OCI-LY7 (cell line): Measurements from ENCODE around the gene BBX. TPM values are rescaled to one million over a fixed set of nuclear protein-coding genes. Genes with fewer than 3 reads are reported as not detected.

ENCODE experiments used
- BruUV-seq: library from RNA; stranded (reverse); fragments of 400-500 nt; replicated peaks from 2 replicates; lab custom pipeline; 2021; lab: Mats Ljungman, UMichigan
- CTCF ChIA-PET: fragments of 300-600 bp; sonication (Branson Sonifier 250); formaldehyde crosslinking; loops from one replicate; lab custom pipeline; 2022; ENCODE audit warnings: antibody characterized with exemption; ENCODE audit not compliant: unreplicated experiment; lab: Charles Lee
- POLR2A ChIA-PET: fragments of 300-600 bp; sonication (Branson Sonifier 250); formaldehyde crosslinking; loops from one replicate; lab custom pipeline; 2022; ENCODE audit warnings: antibody characterized with exemption; lab: Charles Lee
- DNase-seq: peaks from one replicate; pipeline ENCODE4 v3.0.0-alpha.2; 2015; ENCODE audit warnings: low spot score
- H2AFZ ChIP-seq: fragments of 200-600 bp; sonication (generic), shearing (Covaris generic); 2 replicates; pipeline ENCODE4 v1.6.1; 2014; ENCODE audit warnings: mild to moderate bottlenecking, antibody characterized with exemption, low read length, moderate library complexity
- H3K27ac ChIP-seq: fragments of 200-600 bp; sonication (generic); 2 replicates; pipeline ENCODE4 v1.5.1; 2014; ENCODE audit warnings: mixed run types, low read depth, mild to moderate bottlenecking, moderate library complexity, low read length, inconsistent platforms; ENCODE audit not compliant: poor library complexity, severe bottlenecking
- H3K36me3 ChIP-seq: fragments of 200-600 bp; sonication (generic); 2 replicates; pipeline ENCODE4 v1.6.1; 2014; ENCODE audit warnings: mild to moderate bottlenecking, antibody characterized with exemption, low read length, moderate library complexity, mixed read lengths; ENCODE audit not compliant: insufficient read depth
- H3K4me1 ChIP-seq: fragments of 200-600 bp; sonication (generic); 2 replicates; pipeline ENCODE4 v1.5.1; 2014; ENCODE audit warnings: mild to moderate bottlenecking, low read length; ENCODE audit not compliant: insufficient read depth, poor library complexity, severe bottlenecking
- H3K4me2 ChIP-seq: fragments of 200-600 bp; sonication (generic); 2 replicates; pipeline ENCODE4 v1.6.1; 2014; ENCODE audit warnings: mild to moderate bottlenecking, low read length
- H3K4me3 ChIP-seq: fragments of 200-600 bp; sonication (generic); 2 replicates; pipeline ENCODE4 v1.5.1; 2014; ENCODE audit warnings: mild to moderate bottlenecking, low read depth, low read length; ENCODE audit not compliant: poor library complexity, severe bottlenecking
- H3K79me2 ChIP-seq: fragments of 200-600 bp; sonication (generic); 2 replicates; pipeline ENCODE4 v1.6.1; 2016; ENCODE audit warnings: low read depth, mild to moderate bottlenecking, low read length, moderate library complexity, mixed read lengths; ENCODE audit not compliant: insufficient read depth
- H3K9me2 ChIP-seq: fragments of 200-600 bp; sonication (generic); 2 replicates; pipeline ENCODE4 v1.6.1; 2016; ENCODE audit warnings: mild to moderate bottlenecking, low read length, mixed read lengths; ENCODE audit not compliant: insufficient read depth
- H3K9me3 ChIP-seq: fragments of 200-600 bp; sonication (generic); 2 replicates; pipeline ENCODE4 v1.6.1; 2014; ENCODE audit warnings: mild to moderate bottlenecking, mixed run types, low read length, mixed read lengths
- H4K20me1 ChIP-seq: fragments of 200-600 bp; sonication (generic); 2 replicates; pipeline ENCODE4 v1.6.1; 2014; ENCODE audit warnings: mild to moderate bottlenecking, antibody characterized with exemption, low read length, moderate library complexity, mixed read lengths; ENCODE audit not compliant: insufficient read depth
- CTCF ChIP-seq: fragments of 200-600 bp; sonication (generic); conservative IDR thresholded peaks from 2 replicates; pipeline ENCODE4 v1.5.1; 2014; ENCODE audit warnings: mild to moderate bottlenecking, antibody characterized with exemption, low read length, moderate library complexity, mixed read lengths
- EZH2phosphoT487 ChIP-seq: fragments of 200-600 bp; sonication (generic); IDR thresholded peaks from 2 replicates; pipeline ENCODE4 v1.6.1; 2018; ENCODE audit warnings: low read depth, borderline replicate concordance, mild to moderate bottlenecking, mixed run types, antibody characterized with exemption, low read length, moderate library complexity, mixed read lengths
- intact Hi-C: fragments of 100-400 bp; cut with micrococcal nuclease; formaldehyde crosslinking; loops from one replicate; pipeline ENCODE4 v1.10.0; 2022; ENCODE audit not compliant: unreplicated experiment
- total RNA-seq, 2 experiments: library from RNA; depleted of rRNA in 1 of 2; stranded (reverse); fragments of >200 nt in 1 of 2; shearing (Covaris generic) in 1 of 2; gene quantifications; 2 replicates each; pipeline ENCODE4 v1.2.3, GENCODE V29; 2014 to 2022

The BBX gene
- total RNA-seq, 2 experiments from 2014 or later: 27.0 to 49.8 TPM

GRCh38 chr3:107487490-107487889, 35.3 kb upstream of the BBX start:
- POLR2A ChIA-PET: no interaction called here
- Histone ChIP-seq H3K9me2 (0 out of 2 replicates have a peak, but pooled peaks cover 3% of the 10 kb centered on the region), H3K79me2 (no peaks in the 10 kb centered on the region), H3K4me3 (no peak overlapping the region), H4K20me1 (no peaks in the 10 kb centered on the region), H3K36me3 (no peaks in the 10 kb centered on the region), H3K27ac (no peak overlapping the region), H2AFZ (no peak overlapping the region), H3K4me2 (no peak overlapping the region), H3K9me3 (no peaks in the 10 kb centered on the region), H3K4me1 (no peaks in the 10 kb centered on the region)
- TF ChIP-seq CTCF (no peak), EZH2phosphoT487 (no peak)
- intact Hi-C loops: no loop called here
- BruUV-seq: no TSS peak
- DNase-seq: no peak
- CTCF ChIA-PET: no interaction called here

GRCh38 chr3:107488942-107489341, 33.8 kb upstream of the BBX start:
- 0 out of 2 replicates have a peak, but pooled peaks cover 3% of the 10 kb centered on the region for H3K9me2 ChIP-seq
- H3K36me3 ChIP-seq: no peaks in the 10 kb centered on the region
- H3K9me3 ChIP-seq: no peaks in the 10 kb centered on the region
- no TSS peak for BruUV-seq
- H4K20me1 ChIP-seq: no peaks in the 10 kb centered on the region
- intact Hi-C loops: no loop called here
- no peak overlapping the region for H3K4me2 ChIP-seq
- no peak overlapping the region for H3K27ac ChIP-seq
- CTCF ChIA-PET: no interaction called here
- H3K4me3 ChIP-seq: no peak overlapping the region
- no peaks in the 10 kb centered on the region for H3K79me2 ChIP-seq
- POLR2A ChIA-PET: no interaction called here
- H2AFZ ChIP-seq: no peak overlapping the region
- DNase-seq: no peak
- no peaks in the 10 kb centered on the region for H3K4me1 ChIP-seq
- TF ChIP-seq EZH2phosphoT487 (no peak), CTCF (no peak)

- no peak for DNase-seq
- 0 out of 2 replicates have a peak, but pooled peaks cover 3% of the 10 kb centered on the region for H3K9me2 ChIP-seq
- no peak overlapping the region for H2AFZ ChIP-seq
- ChIA-PET CTCF (no interaction called here), POLR2A (interaction anchor here (0.6 kb wide), 1 partner anchor 251 kb away, joined by 3 read pairs; no protein-coding TSS in a partner anchor)
- no peaks in the 10 kb centered on the region for H3K4me1 ChIP-seq
- BruUV-seq: no TSS peak
- H3K9me3 ChIP-seq: no peaks in the 10 kb centered on the region
- H3K79me2 ChIP-seq: no peaks in the 10 kb centered on the region
- H3K36me3 ChIP-seq: no peaks in the 10 kb centered on the region
- no peak overlapping the region for H3K27ac ChIP-seq
- no peak for TF ChIP-seq EZH2phosphoT487
- no peak for TF ChIP-seq CTCF
- H3K4me2 ChIP-seq: no peak overlapping the region
- no peaks in the 10 kb centered on the region for H4K20me1 ChIP-seq
- H3K4me3 ChIP-seq: no peak overlapping the region
- intact Hi-C loops: no loop called here
These were observed 29.6 kb upstream of the BBX start for GRCh38 chr3:107493134-107493533.
